HG02885 (cell line): Measurements from ENCODE around the gene SDSL.

ENCODE experiments used
- ATAC-seq: cut with Tn5 transposase; IDR thresholded peaks from one replicate; pipeline ENCODE4 v1.9.1; 2021; ENCODE audit warnings: mild to moderate bottlenecking; ENCODE audit not compliant: unreplicated experiment, poor library complexity

The SDSL gene, protein sequence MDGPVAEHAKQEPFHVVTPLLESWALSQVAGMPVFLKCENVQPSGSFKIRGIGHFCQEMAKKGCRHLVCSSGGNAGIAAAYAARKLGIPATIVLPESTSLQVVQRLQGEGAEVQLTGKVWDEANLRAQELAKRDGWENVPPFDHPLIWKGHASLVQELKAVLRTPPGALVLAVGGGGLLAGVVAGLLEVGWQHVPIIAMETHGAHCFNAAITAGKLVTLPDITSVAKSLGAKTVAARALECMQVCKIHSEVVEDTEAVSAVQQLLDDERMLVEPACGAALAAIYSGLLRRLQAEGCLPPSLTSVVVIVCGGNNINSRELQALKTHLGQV

DNA sequence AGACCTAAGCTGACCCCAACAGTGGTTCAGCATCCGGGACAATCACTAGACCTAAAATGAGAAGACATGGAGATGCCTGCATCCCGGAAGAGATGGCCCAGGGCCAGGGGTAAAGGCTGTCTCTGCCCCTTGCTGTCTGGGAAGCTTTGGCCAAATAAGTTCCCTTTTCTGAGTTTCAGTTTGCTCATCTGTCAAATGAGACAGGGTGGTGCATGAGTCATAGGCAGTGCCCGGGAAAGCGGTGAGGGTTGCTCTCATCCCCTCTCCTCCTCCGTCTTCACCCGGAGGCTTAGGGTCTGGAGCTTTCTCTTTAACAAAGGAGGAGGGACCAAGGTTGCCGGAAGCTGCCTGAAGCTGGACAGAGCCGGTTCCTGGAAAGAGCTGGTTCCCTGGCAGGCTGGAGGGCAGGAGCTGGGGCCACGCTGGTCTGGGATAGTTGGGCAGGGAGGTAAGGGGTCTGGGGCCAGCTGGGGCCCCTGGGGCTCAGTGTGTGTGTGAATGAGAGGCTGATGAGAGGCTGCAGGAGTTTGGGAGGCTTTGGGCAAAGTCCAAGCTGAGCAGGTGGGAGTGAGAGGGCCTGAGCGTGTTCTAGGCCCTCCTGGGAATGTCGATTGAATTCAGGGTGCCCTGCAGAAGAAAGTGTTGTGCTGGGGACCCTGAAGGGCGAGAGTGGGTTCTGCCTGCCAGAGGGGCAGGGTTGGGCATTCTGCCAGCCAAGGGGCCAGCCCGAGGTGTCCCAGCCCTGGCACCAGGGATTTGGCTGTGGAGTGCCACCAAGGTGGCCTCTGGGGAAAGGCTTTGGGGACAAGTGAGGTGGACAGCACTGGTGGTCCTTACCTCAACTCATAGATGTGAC is at the start of gene SDSL:
Gene SDSL (plus strand): TSS at position 351 of the 856 bp plus-strand sequence. CDS start 5,603 bp downstream, outside the sequence.
- peak; percentile 81 for ATAC-seq

DNA sequence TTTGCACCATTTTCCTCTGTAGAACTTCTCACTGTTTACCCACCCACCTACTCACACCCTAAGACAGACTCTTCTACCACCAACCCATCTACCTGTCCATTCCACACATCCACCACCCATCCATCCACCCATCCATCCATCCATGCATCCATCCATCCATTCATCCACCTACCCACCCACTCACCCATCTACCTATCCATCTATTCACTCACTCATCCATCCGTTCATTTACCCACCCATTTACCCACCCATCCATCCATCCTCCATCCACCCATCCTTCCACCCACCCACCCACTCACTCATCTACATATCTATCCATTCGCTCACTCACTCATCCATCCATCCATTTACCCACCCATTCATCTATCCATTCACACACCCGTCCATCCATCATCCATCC is 48.7 kb upstream of the SDSL start:
- ATAC-seq: no peak

DNA sequence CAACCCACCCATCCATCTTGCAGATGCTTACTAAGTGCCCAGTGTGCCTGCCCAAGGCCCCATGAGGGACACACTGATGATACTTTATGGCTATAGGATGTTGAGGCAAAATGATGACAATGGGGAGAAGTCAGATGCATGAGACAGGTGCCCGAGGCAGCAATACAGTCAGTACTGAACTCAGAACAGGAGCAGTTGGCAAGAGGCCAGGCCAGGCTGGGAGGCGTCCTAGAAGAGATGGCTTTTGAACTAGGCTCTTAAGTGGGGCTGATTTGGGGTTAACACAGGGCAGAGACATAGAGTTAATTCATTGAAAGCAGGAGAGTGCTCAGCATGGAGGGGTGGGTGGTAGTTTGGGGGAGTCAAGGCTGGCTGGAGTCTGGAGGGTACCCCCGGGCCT is 48.2 kb upstream of the SDSL start:
- no peak for ATAC-seq

DNA sequence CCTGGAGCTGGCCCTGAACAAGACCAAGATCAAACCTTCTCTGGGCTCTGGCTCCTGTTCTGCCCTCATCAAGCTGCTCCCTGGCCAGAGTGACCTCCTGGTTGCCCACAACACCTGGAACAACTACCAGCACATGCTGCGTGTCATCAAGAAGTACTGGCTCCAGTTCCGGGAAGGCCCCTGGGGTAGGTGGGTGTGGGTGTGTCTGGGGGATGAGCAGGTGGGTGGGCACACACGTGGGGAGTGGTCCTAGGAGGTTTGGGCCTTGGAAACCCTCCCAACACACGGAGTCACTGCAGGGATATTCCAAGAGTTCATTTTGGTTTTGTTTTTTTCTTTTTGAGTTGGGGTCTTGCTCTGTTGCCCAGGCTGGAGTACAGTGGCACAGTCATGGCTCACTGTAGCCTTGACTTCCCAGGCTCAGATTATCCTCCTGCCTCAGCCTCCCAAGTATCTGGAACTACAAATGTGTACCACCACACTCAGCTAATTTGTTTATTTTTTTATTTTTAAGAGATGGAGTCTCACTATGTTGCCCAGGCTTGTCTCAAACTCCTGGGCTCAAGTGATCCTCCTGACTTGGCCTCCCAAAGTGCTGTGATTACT is 47.3 kb upstream of the SDSL start:
- no peak for ATAC-seq

DNA sequence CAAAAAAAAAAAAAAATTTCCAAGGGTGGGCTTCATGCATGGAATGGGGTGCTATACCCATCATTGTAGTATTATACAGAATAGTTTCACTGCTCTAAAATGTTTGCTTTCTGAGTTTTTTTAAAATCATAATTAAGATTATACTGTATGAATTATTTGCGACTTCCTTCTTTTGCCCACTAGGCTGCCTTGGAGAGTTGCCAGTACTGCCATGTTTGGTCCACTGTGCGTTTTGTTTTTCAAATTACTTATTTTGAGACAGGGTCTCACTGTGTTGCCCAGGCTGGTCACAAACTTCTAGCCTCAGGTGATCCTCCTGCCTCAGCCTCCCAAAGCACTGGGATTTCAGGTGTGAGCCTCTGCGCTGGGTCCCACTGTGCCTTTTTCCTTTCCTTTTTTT is 43.9 kb upstream of the SDSL start:
- ATAC-seq: no peak

DNA sequence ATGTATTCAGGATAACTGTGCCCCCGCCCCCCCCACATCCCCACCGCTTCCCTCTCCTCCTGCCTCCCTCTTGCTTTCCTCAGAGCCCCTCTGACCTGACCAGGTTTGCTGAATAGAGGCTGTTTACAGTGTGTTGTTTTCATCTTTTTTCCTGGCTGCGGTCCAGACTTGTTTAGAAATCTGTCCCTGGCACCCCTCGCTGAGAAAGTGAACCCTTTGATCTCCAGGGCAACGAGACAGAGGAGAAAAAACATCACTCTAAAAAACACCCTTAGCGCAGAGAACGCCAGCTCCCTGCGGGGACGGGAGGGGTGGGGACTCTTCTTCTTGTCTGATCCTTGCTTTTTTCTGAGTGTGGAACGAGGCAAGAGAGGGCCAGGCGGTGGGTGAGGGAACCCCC is 41.0 kb upstream of the SDSL start:
- no peak for ATAC-seq

DNA sequence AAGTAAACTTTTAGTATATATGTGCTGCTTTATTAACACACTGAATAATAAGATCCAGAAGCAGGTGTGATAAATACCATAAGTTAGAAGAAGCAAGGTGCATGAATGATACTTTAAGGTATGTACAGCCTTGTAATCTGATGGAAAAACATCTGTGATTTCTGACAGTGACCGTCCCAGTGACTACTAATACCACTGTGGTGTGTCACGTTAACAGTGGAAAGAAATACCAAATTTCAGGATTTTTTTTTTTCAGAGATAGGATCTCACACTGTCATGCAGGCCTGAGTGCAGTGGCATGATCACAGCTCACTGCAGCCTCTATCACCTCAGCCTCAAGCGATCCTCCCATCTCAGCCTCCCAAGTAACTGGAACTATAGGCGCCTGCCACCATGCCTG is 40.0 kb upstream of the SDSL start:
- ATAC-seq: no peak

DNA sequence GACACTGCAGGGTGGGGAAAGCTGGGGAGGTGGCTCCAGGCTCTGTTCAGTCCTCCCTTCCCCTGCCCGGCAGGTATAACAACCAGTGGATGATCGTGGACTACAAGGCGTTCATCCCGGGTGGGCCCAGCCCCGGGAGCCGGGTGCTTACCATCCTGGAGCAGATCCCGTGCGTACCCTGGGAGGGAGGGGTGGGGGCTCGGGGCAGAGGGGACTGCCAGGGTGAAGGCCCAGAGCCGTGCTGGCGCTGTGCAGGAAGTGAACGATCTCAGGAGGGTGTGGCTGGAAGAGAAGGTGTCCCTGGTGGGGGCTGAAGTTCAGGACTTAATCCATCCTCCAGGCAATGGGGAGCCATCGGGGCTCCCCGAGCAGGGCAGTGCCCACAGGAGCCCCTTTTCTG is 37.4 kb upstream of the SDSL start:
- ATAC-seq: no peak

DNA sequence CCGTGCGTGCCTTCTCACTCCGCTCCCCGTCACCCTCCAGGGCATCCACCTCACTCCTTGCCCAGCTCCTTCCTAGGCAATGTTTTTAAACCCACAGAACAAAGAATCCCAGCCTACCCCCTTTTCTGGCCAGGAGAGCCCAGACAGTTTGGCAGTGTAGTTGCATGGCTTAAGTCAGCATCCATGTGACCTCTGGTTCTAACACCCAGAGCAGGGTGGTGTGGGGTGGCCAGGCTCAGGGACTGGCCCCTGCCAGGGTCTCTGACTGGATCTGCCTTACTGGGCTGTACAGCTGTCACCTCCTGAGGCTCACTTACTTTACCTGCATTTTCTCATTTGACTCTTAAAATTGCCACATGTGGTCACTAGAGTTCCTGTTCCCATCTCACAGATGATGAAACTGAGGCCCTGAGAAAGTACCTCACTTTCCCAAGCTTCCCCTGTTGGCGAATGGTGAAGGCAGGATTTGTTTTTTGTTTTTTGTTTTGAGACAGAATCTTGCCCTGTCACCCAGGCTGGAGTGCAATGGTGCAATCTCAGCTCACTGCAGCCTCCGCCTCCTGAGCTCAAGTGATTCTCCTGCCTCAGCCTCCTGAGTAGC is 36.8 kb upstream of the SDSL start:
- no peak for ATAC-seq

DNA sequence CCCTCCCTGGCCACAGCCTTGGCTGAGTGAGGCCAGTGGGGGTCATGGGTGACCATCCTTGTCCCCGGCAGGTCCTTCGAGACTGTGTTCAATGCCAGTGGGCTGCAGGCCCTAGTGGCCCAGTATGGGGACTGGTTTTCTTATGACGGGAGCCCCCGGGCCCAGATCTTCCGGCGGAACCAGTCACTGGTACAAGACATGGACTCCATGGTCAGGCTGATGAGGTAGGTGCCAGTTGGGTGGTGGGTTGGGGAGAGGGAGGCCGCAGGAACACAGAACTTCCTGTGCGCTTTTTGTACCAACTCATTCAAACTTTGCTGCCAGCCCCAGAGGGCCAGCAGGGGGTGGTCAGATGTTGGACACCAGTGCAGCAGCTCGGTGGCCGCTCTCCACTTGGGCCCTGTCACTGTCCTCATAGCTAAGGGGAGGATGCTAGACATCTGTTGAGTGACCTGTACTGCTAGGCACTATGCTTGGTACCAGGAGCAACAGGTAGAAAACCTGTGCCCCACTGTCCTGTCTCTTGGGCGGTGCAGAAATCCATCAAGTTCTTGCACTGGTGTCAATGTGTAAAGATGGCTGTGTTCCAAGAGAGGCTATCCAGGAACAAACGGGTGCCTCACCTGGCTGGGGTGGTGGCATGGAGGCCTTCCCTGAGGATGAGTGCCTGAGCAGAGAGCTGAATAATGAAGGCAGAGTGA is 35.2 kb upstream of the SDSL start:
- ATAC-seq: no peak

DNA sequence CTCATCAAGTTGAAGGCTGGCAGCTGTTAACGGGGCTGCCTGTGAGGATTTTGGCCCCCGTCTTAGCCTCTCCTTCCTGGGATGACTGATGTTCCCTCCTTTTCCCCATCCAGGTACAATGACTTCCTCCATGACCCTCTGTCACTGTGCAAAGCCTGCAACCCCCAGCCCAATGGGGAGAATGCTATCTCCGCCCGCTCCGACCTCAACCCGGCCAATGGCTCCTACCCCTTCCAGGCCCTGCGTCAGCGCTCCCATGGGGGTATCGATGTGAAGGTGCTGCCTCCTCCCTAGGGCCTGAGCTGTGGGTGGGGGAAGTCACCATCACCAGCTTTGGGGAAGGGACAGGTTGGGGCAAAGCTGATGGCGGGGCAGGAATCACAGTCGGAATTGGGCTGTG is 34.5 kb upstream of the SDSL start:
- no peak for ATAC-seq

DNA sequence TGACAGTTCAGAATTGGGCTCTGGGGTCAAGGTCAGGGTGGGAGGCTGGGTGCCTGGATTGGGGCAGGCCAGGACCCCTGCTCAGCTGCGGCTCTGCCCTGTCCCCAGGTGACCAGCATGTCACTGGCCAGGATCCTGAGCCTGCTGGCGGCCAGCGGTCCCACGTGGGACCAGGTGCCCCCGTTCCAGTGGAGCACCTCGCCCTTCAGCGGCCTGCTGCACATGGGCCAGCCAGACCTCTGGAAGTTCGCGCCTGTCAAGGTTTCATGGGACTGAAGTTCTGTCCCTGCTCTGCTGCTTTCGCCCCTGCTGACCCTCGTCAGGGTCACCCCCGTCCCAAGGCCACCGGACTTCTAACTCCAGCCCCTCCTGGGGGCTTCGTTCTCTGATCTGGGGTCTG is 33.8 kb upstream of the SDSL start:
- ATAC-seq: no peak

DNA sequence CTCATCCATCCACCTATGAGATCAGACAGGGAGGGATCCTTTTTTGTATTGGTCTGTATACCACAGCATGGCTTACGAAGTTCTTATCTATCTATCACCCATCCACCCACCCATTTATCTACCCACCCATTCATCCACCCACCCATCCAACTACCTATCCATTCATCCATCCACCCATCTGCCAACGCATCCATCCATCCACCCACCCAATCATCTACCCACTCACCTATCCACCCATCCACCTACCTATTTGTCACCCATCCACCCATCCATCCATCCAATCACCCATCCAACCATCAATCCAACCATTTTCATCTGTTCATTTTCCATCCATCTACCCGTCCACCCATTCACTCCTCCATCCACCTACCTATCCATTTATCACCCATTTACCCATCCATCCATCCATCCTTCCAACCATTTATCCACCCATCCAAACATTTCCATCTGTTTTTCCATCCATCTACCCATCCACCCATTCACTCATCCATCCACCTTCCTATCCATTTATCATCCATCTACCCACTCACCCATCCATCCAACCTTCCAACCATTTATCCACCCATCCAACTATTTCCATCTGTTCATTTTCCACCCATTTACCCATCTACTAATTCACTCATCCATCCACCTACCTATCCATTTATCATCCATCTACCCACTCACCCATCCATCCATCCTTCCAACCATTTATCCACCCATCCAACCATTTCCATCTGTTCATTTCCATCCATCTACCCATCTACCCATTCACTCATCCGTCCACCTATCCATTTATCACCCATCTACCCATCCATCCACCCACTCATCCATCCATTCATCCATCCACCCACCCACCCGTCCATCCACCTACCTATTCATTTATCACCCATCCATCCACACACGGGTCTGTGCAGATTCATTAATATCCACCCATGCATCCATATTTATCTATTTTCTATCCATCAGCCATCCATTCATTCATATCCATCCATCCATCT is 31.8 kb upstream of the SDSL start:
- ATAC-seq: no peak

DNA sequence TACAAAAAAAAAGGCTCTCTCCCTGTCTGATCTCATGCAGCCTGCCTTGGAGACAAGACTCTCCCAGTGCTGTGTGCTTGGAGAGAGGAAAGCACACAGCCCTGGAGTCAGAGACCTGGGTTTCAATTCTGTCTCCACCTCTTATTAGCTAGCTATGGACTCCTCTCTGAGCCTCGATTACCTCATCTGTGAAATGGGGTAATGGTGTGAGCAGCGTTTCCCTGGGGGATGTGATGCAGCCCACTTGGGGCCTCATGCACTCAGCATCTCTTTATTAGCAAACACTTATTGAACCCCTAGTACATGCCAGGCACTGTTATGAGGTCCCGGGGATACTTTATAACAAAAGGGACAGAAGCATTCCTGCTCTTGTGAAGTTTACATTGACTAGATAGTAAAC is 31.0 kb upstream of the SDSL start:
- no peak for ATAC-seq

DNA sequence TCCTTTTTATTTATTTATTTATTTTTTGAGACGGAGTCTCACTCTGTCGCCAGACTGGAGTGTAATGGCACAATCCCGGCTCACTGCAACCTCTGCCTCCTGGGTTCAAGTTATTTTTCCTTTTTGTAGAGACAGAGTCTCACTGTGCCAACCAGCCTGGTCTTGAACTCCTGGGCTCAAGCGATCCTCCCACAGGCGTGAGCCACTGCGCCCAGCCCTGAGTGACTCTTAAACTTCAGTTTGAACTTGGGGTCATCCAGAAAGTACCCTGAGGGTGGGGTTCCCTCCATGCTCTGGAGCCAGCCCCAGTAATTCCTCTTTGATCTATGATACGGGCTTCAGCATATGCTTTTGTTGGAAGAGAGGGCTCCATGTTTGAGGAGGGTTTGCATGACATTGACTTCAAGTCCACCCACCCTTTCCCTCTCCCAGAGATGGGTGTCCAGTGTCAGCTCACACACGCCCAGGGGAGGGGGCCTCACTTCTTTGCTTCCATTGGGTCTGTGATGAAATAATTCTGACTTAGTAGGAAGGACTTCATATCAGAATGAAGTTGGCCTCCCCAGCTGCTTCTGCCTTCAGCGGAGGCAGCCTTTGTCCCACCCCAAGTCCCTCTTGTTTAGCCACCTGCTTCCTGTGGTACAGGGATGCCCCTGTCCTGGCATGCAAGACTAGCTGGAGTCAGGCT is 30.4 kb upstream of the SDSL start:
- no peak for ATAC-seq

DNA sequence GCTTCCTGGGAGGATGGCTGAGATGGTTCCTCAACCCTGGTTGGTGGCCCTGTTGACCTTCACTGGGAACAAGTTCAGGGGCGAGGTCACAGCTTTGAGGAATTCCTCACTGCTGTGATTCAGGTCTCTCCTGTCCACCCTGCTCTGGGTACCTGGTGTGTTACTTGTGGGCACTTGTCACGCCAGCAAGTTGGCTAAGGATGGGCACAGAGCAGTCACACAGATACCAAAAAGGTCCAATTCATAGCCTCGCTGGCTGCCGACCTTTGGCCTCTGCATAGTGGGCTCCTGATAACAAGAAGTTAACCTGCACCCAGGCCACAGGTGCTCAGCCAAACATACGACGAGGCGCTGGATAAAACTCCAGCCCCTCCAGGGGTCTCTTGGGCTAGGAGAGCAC is 29.7 kb upstream of the SDSL start:
- ATAC-seq: no peak

DNA sequence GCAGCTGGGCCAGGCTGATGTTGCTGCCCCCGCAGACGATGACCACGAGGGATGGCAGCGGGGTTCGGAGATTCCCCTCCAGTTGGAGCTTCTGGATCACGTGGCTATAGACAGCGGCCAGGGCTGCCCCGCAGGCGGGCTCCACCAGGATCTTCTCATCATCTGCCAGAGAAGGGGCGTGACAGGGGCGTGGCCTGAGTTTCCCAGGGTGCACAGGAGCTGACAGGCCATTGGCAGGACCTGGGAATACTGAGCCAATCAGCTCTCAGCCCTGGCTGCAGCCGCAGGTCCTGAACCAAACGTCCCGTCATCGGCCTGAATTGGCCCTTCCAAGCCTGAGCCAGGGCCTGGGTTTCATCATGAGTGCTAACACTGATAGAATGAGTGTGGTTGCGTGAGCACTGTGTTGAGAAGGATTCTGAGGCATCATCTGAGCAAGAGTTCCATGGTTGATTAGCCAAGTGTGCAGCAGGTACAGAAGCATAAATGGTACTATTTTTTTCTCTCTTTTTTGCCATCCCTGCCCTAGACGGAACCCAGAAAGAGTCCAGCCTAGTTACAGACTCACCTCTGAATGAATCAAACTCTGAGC is 29.1 kb upstream of the SDSL start:
- ATAC-seq: no peak

DNA sequence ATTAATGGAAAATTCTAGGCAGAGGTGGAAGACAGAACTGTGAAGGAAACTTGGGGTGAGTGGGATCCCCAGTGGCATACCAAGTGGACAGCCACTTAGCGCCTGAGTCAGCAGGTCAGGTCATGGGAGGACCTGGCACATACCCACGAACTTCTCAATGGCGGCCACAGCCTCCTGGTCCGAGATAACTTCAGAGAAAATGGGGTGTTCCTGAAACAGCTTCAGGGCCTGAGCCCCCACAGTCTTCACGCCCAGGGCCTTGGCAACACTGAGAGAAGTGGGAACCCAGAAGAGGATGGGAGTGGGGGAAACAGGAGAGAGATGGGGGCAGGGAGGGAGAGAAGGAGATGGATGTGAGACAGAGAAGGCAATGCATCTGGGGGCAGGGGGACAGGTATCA is 28.4 kb upstream of the SDSL start:
- no peak for ATAC-seq
